ENCODE measurements around the gene MZT2A.
"Not testable (repeated sequence)": the region's sequence is repeated elsewhere in the genome, so short reads cannot be mapped to it uniquely, and the experiment has no call there.

The MZT2A gene

DNA sequence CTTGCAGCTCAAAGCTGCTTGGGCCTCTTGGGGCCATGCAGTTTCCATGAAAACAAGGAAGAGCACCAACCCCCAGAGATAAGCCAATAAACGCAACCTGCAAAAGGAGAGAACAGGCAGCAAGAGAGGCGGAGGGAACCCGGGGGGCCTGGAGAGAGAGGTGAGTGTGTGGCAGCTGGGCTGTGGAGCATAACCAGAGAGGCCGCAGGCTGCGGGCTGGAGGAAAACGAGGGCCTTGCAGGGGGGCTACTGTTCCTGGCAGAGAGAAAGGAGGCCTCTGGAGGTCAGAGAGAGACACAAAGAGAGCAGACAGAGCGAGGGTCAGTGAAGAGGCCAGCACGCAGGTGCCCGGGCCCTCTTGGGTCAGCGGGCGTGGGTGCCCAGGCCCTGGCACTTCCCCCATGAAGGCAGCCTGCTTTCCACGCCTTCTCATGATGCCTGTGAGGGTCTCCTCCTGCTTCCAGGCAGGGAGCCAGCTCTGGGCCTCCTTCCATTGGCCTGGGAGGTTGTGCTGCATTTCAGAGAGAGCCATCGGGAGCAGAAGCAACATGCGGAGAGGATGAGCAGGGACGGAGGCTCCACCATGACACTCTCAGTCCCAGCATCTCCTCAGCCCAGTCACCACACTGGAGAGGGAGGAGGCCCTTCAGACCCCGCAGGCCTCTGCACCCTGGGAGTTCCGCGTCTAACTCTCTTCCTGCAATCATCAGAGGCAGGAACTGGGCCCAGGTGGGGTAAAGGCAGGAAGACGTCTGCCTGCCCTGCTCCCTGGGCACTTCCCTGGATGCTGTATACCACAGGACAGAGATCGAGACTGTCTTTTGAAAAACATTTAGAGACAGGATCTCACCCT, 1.4 kb downstream of the MZT2A start:
- DNase-seq, result not testable (repeated sequence)

DNA sequence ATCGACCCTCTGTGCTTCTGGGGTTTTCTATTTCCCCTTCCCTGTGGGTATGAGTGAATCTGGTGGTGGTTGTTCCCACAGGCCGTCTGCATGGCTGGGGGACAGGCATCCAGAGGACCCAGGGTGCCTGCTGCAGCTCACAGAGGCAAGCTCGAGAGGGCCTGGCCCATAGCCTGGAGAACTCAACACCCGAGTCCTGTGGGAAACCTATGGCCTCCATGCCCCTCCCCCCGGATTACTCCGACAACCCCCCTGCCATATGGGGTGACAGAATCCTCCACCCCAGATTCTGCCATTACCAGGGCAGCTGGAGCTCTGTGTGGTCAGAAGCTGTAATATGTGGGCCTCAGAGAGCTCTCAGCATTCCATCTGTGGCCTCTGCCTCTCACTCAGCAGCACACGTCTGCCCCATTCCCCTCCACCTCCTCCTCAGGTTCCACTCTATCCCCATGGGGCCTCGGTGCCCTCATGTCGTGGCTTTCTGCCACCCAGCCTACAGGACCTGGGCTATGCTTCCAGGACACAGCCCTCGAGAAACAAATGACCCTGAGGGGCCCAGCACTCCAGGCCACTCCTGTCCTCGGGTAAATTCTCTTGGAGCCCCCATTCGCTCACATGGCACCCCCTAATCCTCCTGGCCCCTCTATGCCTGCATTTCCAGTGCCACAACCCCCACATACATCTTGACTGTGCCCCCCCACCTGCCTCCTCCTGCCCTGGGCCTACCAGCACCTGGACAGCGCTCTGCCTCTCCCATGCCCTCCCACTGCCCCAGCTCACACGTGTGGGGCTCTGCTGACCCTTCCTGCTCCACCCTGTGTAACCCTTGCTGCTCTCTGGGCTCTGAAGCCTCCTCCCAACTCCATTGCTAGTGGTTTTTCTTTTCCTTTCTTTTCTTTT, 3.6 kb downstream of the MZT2A start:
- DNase-seq, result no peak

GRCh38 chr2:131486201-131486902, 5.8 kb downstream of the MZT2A start:
- not testable (repeated sequence) for DNase-seq

DNA sequence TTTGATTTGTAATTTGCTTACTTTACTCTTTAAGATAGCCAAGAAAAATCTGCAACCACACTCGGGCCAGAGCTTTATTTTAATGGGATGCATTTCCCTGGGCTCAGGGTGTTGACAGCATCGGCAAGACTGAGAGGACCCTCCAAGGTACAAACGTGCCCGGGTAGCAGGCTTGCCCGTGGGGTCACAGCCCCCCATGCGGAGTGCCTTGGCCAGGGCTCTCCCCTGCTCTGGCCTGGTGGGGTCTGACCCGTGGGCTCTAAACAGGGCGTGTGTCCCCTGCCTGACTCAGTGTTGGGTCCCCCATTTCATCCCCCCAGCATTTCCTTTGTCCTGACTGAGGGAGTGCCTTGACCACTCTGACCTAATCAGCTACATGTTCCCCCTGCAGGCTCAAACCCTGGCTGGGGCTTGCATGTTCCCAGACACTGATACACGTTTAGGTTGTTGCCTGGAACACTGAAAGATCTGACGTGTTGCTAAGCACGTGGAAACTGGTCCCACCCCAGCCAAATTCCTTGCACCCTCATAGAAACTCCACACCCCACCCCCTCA, 7.2 kb downstream of the MZT2A start:
- not testable (repeated sequence) for DNase-seq

DNA sequence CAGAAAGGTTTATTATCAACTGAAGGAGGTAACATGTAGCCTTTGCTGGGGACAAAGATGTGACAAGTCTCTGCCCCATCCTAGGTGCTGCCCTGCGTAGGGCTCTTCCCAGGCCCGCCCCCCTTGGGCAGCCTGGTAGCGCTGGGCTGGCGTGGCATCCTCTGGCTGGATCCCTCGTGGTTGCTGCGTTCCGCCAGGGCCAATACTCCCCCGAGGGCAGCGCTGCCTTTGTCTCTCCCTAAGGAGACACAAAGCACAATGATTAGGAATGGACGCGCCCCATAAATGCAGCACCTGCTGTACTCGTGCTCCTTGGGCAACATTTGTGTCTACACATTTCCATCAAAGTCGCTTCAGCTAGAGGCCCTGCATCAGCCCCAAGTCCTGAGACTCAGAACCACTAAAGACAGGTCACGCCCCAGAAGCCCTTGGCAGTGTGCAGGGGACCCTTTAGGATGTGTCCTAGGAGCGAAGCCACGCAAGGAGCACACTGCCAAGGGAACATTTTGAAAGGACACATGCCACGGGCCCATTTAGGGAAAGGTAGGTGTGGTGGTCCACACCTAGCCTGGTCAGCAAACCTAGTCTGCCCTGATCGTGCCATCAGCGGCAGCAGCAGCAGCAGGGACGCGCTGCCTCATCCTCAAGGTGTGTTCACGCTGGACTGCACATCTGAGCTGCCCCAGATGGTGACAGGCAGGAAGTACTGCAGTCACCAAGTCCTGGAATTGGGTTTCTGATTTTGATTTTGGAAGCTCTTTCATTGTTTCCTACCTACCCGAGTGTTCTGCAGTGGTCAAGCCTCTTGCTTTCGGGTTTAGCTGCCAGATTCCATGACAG, 8.0 kb downstream of the MZT2A start:
- not testable (repeated sequence) for DNase-seq

GRCh38 chr2:131482506-131483155, 9.6 kb downstream of the MZT2A start:
- DNase-seq, result not testable (repeated sequence)

GRCh38 chr2:131480351-131480750, 11.8 kb downstream of the MZT2A start:
- DNase-seq, result not testable (repeated sequence)

DNA sequence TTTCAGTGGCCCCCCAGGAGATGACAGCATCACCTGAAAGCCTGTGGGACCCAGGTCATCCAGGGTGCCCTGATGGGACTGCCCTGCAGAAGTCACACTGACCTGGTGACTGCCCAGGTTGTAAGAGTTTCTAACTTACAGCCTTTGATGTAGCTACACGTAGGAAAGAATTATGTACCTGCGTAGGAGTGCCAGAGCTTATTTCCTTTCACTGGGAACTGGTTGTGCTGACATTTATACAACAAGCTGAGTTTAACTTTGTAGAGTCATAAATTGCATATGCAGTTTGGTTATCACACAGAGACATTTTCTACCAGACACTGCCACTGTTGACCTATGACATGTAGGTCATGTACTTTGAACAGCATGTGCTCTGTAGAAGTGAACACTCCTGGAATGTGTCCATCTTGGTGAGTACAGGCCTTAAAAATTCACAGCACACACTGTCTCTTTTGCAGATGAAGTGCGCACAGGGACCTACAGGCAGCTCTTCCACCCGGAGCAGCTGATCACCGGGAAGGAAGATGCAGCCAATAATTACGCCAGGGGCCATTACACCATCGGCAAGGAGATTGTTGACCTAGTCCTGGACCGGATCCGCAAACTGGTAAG, 13.2 kb downstream of the MZT2A start:
- DNase-seq, result not testable (repeated sequence)

DNA sequence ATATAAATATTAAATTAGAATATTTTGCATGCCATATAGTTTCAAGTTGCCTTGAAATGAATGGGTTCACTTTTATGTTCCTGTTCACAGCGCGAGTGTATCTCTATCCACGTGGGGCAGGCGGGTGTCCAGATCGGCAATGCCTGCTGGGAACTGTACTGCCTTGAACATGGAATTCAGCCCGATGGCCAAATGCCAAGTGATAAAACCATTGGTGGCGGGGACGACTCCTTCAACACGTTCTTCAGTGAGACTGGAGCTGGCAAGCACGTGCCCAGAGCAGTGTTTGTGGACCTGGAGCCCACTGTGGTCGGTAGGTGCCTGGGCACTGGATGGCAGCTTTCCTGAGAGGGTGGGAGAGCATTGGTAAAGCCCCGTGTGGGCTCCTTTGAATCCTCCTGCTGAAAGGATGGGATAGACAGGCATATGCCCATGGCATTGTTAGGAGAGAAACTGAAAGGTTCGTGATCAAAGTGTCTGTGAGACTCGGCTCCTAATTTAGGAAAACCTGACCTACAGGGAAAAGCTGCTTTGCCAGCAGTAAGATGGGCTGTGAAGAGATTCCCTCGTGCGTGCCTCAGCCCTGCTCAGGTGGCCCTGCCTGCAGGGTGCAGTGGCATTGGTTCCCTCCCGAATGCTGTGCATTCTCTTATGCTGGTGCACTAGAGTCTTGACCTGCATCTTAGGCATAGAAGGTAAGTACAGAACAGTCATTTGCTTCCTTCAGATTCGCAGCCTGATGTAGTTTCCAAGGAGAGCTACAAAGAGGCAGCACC, 13.9 kb downstream of the MZT2A start:
- not testable (repeated sequence) for DNase-seq

GRCh38 chr2:131477227-131477626, 15.0 kb downstream of the MZT2A start:
- DNase-seq, result not testable (repeated sequence)

DNA sequence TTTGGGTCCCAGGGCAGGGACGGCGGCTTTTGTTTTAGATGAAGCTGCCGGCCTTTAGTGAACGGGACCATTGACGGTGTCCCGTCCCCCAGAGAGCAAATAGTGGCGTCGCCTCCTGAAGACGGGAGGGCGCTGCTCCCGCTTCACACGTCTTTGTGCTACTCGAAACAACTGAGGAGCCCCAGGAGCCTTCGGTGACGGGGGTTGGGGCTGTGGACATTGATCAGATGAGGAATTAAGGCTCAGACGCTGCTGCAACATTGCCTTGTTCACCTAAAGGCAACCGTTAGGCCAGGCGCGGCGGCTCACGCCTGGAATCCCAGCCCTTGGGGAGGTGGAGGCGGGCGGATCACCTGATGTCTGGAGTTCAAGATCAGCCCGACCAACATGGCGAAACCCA, 15.8 kb downstream of the MZT2A start:
- DNase-seq, result not testable (repeated sequence)

DNA sequence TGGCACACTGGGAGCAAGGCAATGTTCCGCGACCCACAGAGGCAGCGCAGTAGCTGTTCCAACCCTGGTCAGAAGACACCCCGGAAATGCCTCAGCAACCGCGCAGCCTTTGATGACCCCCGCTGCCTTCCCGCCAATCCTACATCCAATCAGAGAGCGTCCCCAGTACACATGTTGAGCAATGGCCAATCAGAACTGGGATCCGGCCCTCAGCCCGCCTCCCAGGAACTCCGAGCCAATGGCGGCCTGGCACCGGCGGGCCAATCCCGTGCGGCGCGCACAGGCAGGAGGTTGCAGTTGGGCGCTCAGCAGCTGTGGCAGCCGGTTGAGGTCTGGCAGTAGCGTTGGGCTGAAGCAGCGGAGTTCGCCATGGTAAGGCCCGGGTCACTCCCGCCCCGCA, 16.4 kb downstream of the MZT2A start, which contains the start of gene TUBA3D:
Gene TUBA3D (plus strand): TSS at position 289 of the 400 bp plus-strand sequence. CDS start 81 bp downstream, at position 370.
- DNase-seq, result no peak

DNA sequence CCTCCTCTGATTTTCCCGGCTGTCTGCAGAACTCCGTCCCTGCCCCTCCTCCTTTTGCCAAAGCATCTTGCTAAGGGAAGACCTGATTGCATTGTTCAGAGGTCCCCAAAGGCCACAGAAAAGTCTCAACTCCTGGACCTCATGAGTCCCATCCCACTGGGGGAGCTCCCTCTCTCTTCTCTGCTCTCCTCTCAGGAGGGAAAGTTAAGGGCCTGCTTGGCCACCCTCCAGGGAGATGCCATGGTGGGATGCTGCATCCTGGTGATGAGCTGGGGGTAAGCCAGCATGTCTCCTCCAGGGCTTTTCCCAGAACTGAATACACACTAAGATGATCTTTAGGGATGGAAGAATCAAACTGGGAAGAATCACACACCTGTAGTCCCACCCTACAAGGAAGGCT, 18.9 kb downstream of the MZT2A start:
- not testable (repeated sequence) for DNase-seq

GRCh38 chr2:131471624-131472023, 20.6 kb downstream of the MZT2A start:
- DNase-seq, result not testable (repeated sequence)

DNA sequence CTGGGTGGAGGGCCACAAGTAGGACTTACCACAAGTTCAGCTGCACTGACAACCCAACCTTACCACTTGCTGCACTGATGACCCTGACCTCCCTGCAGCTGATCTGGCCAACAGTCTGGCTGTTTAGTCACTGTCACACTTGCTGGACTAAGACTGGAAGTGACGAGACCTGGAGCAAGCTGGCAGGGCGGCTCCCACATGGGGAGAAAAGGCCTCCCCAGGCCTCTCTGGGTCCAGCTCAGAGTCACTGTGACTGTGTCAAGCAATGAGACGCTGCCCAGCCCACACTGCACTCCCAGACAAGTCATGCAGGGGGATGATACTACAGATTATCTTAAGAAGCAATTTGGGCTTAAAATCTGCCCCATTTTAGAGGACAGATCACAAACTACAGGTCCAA, 21.3 kb downstream of the MZT2A start:
- not testable (repeated sequence) for DNase-seq

DNA sequence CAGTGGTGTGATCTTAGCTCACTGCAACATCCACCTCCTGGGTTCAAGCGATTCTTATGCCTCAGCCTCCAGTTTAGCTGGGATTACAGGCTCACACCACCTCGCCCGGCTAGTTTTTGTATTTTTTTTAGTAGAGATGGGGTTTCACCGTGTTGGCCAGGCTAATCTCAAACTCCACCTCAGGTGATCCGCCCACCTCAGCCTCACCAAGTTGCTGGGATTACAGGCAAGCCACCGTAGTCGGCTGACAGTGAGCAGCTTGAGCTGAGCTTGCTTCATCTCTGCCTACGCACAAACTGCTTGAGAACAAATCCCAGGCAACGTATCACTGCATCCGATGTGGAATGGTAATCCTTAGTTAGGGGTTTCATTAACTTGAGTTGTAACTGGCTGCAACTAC, 24.5 kb downstream of the MZT2A start:
- not testable (repeated sequence) for DNase-seq

DNA sequence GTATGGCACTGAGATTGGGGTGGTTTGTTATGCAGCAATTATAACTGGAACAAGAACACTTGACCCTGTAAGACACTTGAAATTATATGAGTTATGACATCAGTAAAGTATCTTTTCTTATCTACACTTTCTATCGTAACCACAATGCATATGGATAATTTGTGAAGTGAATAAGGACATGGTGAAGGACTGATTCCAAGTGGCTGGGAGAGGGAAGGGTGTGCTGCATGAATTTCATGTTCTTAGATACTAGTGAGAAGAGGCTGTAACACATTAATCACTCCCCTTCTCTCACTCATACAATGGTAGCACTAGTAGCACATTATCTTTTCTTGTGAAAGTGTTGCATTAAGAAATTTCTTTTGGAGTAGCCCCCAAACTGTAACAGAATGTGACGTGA, 37.3 kb downstream of the MZT2A start:
- not testable (repeated sequence) for DNase-seq

DNA sequence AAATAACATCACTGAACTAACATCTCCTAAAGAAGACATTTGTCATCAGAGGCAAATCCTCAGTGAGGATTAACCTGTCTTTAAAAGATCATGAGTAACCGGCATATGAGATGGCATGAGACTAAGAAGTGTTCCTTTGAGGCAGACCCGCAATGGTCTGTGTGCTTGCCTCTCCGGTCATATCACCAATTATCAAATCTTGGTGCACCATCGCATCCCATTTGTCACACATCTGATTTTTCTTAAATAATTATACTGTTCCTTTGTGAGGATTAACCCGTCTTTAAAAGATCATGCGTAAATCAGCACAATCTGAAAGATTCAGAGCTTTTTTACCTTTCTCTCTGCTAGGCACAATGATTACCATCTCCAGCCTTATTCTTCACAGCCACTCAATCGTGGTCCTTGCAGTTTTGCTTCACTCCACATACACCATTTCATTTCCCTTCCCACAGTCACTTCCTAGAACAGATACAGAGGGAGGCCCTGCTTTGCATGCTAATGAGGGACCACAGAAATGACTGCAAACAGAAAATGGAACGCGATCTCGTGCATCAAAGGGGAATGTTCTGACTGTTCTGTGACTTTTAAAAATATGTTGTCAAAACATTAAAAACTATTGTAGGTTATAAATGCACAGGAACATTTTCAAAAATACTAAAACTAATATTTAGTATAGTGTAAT, 40.8 kb downstream of the MZT2A start:
- DNase-seq, result not testable (repeated sequence)

DNA sequence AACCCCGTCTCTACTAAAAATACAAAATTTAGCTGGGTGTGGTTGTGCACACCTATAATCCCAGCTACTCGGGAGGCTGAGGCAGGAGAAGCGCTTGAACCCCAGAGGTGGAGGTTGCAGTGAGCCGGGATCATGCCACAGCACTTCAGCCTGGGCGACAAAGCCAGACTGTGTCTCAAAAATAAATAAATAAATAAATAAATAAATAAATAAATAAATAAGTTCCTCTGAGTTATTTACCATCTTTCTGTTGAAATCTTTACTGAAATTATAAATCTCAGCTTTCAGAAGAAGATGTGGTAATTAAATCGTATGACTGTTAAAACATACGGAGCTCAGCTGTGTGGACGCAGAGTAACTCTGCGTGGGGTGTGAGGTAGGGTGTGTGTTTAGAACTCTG, 44.2 kb downstream of the MZT2A start:
- not testable (repeated sequence) for DNase-seq
